GM18502 (cell line): ENCODE results near the gene DNAJC3.
"Not testable (repeated sequence)": the region's sequence is repeated elsewhere in the genome, so short reads cannot be mapped to it uniquely, and the experiment has no call there.

Experiments used
- ATAC-seq: cut with Tn5 transposase; IDR thresholded peaks from one replicate; pipeline ENCODE4 v1.9.1; 2021; ENCODE audit warnings: mild to moderate bottlenecking; ENCODE audit not compliant: unreplicated experiment, poor library complexity

DNAJC3 gene

DNA sequence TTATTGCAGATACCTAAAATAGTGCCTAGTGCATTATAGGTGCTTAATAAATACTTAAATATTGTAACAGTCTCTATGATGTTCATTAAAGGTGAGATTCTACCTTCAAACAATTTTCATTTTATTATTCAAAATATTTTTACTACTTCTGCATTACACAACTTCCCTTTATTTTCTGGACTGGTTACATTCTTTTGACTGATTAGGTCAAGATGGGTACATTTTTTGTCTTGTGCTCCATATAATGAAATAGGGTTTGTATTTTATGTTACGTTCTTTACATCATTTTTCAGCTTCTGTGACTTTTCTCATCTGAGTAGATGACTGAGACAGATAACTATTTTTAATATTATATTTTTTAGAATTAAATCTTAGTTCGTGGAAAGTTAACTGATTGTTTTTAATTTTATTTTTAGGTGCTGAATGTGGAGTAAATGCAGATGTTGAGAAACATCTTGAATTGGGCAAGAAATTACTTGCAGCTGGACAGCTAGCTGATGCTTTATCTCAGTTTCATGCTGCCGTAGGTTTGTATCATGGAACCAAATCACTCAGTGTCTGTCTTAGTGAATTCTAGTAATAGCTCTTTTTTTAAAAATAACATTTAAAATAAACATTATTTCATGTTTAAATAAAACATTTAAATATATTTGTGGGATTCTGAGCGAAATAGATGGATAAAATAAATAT lies 32.0 kb downstream of the DNAJC3 start:
- ATAC-seq: no peak

DNA sequence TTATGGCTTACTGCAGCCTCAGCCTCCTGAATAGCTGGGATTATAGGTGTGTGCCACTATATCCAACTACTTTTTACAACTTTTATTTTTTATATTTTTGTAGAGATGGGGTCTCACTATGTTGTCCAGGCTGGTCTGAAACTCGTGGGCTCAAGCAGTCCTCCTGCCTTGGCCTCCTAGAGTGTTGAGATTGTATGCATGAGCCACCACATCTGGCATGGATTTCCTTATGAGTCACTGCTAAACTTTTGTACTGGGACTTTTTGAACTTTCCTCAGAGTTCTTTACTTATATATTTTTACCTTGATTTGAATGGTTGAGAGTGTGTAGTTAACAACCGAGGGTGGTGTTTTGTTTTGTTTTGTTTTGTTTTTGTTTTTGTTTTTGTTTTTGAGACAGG lies 33.4 kb downstream of the DNAJC3 start:
- no peak for ATAC-seq

DNA sequence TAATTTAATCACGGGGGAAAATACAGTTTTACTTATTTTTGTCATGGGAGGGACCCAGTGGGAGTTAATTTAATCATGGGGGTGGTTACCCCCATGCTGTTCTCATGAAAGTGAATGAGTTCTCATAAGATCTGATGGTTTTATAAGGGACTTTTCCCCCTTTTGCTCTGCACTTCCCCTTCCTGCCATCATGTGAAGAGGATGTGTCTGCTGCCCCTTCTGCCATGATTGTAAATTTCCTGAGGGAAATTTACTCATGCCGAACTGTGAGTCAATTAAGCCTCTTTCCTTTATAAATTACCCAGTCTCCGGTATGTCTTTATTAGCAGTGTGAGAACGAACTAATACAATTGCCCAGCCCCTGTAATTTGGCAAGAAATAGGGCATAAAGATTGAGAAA lies 35.9 kb downstream of the DNAJC3 start:
- not testable (repeated sequence) for ATAC-seq

DNA sequence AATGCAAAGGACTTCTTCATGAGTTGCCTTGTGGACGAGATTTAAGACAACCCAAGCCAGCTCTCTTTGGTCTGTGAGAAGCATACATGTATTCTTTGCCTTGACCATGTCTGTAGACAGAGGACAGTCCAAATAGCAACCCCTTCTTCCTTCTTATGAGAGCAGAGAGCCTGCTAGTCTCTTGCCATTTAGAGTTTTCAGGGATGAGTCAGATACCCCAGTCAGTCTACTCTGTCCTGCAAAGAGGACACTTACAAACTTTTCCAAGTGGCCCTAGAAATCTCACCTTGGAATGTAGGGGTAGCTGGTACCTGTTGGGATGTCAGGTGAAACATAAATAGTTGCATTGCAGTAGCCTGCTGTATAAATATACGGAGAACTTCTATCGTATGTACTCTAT lies 36.7 kb downstream of the DNAJC3 start:
- ATAC-seq: no peak

DNA sequence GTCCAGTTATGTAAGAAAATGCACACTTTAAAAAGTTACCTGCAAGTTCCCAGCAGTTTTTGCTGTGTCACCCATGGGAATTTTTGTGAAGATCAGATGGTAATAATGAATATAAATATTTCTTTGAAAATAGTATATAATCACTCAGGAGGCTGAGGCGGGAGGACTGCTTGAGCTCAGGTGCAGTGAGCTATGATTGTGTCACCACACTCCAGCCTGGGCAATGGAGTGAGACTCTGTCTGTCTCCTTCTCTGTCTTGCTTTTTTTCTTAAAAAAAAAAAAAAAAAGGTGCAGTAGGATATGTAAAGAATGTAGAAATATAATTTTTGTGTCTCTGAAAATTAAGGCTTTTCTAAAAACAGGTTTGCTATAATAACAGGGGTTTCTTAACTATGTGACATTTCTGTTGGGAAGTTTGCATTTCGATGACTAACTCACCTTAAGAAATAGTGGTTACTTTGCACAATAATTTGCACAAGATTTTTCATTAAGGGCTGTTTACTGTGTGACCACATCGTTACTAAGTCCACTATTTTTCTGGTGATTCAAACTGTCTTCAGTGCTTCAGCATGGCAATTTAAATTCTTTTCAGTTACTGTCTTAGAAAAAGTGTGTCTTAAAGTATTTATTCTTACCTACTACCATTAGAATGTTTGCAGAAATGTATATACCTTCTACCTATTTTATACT lies 37.3 kb downstream of the DNAJC3 start:
- ATAC-seq: no peak

DNA sequence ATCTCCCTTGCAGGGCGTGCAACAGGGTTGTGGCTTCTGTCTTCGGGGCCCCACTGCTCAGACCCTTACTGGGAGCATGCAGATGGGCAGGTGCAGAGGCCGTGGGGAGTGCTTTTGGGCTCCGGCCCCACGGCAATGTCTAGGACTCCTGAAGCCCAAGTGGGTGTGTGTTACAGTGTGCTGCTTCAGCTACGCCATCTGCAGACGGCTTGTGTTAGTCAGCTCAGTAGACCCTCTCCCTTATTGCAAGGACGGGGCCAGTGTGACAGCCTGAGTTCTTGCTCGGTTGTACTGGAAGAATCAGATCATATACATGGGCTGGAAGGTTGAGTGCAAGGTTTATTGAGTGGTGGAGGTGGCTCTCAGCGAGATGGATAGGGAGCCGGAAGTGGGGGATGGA lies 39.3 kb downstream of the DNAJC3 start:
- ATAC-seq: no peak

DNA sequence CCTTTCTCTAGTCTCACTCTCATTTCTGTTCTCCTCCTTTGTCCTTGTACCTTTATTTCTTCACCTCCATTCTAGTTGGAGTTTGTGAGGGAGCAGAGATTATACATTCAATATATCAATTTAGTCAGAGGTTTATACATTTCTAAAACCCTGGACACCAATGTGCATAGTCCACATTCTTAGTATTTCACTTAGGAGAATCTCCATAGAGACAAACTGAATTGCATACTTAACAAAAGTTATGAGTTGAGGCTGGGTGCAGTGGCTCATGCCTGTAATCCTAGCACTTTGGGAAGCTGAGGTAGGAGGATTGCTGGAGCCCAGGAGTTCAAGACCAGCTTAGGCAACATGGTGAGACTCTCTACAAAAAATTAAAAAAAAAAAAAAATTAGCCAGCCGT lies 45.3 kb downstream of the DNAJC3 start:
- no peak for ATAC-seq

DNA sequence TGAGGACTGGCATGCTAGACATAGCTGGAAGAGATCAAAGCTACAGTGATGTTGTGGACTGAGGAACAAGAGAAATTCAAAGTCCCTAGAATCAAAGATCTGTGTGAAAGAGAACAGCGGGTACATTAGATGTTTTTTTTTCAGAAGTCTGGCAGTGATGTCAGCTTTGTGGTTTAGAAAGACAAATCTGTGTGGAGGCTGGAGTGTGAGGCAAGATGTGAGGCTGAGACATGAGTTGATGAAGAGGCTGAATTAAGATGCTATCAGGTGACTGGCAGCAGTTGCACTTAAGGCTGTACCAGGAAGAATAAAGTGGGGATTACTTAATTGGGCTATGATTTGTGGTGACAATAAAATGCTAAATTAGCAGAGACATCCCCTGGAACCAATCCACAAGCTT lies 46.5 kb downstream of the DNAJC3 start:
- no peak for ATAC-seq

DNA sequence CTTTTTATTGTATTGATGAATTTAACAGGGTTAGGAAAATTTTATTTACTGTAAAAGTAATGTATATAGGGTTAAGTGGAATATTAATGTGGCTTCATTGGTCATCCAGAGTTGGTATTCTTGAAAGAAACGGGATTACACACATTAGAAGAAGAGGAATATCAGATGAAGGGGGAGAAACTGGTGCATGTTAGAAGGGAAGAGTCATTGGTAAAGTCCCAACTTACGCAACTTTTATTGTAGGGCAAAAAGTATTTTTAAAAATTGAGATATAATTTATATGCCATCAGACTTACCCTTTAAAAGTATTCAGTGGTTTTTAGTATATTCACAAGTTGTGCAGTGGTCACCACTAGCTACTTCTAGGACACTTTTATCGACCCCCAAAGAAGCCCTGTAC lies 47.3 kb downstream of the DNAJC3 start:
- no peak for ATAC-seq

DNA sequence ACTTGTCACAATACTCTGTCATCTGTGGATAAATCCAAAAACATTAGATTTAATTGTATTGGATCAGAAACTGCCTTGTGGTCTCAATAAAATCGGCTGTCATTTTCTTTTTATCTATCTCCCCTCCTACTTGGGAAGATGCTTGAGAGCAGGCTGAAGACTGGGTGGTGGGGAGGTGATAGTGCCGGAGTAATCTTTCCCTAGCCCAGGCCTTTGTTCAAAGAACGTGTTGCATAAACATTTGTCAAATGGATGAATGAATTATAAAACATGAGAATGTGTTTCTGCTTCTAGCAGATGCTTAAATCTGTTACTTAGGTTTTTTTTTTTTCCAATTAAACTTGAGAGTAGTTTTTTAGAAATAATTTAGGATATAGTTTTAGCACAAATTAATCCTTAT lies 49.9 kb downstream of the DNAJC3 start:
- ATAC-seq: no peak

DNA sequence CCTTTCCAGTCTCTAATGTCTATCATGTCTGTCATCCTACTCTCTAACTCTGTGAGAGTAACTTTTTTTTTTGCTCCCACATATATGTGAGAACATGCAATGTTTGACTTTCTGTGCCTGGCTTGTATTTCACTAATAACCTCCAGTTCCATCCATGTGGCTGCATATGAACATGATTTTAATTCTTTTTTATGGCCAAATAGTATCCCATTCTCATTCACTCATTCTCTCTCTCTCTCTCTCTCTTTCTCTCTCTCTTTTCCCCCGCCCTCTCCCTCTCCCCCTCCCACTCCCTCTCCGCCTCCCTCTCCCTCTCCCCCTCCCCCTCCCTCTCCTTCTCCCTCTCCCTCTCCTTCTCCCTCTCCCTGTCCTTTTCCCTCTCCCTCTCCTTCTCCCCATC lies 52.0 kb downstream of the DNAJC3 start:
- no peak for ATAC-seq

DNA sequence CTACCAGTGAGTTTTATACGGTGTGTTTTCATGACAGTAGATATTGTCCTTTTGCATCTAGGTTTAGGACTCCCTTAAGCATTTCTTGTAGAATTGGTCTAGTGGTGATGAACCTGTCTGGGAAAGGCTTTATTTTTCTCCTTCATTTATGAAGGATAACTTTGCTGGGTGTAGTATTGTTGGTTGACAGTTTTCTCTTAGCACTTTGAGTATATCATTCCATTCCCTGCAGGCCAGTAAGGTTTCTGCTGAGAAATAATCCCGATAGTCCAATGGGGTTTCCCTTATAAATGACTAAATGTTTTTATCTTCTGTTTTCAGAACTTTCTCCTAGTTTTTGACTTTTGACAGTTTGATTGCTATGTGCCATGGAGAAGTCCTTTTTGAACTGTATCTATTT lies 57.2 kb downstream of the DNAJC3 start:
- no peak for ATAC-seq

DNA sequence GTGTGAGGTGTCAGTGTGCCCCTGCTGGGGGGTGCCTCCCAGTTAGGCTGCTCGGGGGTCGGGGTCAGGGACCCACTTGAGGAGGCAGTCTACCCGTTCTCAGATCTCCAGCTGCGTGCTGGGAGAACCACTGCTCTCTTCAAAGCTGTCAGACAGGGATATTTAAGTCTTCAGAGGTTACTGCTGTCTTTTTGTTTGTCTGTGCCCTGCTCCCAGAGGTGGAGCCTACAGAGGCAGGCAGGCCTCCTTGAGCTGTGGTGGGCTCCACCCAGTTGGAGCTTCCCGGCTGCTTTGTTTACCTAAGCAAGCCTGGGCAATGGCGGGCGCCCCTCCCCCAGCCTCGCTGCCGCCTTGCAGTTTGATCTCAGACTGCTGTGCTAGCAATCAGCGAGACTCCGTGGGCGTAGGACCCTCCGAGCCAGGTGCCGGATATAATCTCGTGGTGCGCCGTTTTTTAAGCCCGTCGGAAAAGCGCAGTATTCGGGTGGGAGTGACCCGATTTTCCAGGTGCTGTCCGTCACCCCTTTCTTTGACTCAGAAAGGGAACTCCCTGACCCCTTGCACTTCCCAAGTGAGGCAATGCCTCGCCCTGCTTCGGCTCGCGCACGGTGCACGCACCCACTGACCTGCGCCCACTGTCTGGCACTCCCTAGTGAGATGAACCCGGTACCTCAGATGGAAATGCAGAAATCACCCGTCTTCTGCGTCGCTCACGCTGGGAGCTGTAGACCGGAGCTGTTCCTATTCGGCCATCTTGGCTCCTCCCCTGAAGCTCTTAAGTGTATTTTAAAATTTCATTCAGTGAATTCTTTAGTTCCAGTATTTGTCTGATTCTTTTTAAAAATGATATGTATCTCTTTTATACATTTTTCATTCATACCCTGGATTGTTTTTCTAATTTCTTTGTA lies 63.4 kb downstream of the DNAJC3 start:
- not testable (repeated sequence) for ATAC-seq

DNA sequence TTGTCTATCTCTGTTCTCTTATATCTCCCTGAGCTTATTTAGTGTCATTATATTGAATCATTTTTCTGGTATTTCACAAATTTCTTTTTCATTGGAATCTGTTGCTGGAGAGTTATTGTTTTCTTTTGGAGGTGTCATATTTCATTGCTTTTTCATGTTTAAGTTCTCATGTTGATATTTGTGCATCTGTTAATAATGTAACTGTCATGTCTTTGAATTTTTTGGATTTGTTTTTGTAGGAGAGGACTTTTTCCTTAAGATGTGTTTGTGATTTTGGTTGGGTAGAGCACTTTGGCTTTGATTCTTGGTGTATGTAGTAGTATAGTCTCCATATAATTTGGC lies 64.0 kb downstream of the DNAJC3 start:
- no peak for ATAC-seq

DNA sequence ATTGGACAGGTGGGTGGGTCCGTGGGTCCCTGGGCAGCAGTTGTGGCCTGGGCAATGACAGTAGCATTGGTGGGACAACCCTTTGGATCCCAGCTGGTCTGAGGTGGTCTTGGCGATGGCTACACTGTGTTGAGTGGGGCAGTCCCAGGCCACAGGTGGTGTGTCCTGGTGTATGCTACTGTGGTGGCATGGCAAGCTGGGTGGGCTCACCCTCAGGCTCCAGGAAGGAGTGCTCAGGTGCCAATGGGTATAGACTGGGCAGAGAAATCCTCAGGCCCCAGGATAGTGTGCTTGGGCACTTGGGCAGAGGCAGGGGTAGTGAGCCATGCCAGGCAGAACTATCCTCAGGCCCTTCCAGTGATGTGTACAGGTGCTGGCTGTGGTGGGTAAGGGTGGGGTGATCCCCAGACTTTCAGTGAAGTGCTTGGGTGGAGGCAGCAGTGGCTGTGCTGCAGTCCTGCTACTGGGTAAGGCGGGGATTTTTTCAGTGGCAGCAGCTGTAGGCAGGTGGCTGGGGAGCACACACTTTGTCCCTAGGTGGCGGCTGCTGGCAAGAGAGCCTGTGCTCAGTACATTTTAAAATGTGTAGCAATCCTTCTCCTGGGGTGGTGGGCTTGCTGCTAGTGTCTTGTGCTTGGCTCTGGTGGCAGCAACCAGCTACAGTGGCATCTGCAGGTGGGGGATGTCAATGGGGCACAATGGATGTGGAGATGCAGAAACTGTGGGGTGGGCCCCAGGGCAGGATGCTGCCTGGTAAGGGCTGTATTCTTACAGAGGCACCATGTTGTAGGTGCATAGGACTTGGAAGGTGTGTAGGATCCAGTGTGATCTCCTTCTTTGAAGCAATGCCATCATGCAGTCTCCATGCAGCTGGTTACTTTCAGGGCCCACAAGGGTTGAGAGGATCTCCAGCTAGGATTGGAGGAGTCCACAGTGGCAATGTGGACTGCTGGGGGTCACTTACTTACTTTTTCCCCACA lies 64.9 kb downstream of the DNAJC3 start:
- peak; percentile 66 for ATAC-seq

DNA sequence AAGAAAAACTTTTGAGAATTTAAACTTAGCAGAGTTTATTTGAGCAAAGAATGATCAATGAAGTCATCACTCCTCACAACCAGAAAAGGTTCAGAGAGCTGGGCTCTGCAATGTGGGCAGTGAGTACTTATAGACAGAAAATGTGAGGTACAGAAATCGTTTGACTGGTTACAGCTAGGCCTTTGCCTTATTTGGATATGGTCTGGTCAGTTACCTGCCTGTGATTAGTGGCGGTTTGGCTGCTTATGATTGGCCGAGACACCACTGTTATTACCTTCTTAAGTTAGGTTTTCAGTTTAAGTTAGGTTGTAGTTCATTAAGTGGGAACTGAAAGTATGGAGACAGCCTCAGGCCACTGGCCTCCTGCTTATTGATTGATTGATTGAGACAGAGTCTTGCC lies 66.3 kb downstream of the DNAJC3 start:
- no peak for ATAC-seq

DNA sequence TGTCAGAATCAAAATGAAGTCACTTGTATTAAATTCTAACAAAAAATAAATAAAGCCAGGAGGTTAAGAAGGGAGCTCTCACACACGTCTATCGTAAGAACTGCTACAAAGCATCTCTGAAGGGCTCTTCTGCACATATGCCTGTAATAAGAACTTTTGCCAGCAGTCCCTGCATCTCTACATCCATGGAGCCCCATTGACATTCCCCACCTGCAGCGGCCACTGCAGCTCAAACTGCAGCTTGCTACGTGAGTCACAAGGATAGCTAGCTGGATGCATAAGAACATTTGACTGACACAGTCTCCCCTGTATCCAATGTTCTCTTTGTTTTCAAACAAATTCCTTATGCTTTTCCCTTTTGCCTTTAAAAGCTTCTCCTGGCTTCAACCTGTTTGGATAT lies 68.3 kb downstream of the DNAJC3 start:
- no peak for ATAC-seq

DNA sequence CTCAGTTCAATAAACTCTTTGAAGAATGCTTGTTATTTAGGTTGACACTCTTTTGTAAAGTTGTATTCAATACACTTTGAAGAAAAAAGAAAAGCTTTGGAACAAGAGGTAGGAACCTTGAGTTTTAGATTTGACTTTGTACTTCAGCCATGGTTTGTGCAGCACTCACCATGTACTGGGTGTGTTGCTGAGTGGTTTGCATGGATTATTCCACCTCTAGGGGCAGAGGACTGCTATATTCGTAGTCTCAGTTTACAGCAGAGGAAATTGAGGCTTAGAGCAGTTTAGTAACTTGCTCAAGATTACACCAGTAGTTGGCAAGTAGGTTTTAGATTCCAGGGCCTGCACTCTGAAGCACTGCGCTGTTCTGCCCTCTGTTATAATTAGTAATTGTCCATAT lies 68.8 kb downstream of the DNAJC3 start:
- ATAC-seq: no peak

DNA sequence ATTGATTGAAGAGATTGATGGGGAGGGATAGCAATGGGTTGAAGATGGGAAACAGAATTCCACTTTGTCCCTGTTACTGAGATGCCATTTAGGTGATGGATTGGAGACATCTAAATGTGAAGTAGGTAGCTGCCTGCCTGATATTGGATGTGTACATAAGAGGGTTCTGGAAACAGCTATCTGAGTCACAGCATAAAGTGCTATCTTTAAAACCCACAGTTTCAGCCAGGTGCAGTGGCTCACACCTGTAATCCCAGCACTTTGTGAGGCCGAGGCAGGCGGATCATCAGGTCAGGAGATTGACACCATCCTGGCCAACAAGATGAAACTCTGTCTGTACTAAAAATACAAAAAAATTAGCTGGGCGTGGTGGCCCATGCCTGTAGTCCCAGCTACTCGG lies 72.6 kb downstream of the DNAJC3 start:
- no peak for ATAC-seq

DNA sequence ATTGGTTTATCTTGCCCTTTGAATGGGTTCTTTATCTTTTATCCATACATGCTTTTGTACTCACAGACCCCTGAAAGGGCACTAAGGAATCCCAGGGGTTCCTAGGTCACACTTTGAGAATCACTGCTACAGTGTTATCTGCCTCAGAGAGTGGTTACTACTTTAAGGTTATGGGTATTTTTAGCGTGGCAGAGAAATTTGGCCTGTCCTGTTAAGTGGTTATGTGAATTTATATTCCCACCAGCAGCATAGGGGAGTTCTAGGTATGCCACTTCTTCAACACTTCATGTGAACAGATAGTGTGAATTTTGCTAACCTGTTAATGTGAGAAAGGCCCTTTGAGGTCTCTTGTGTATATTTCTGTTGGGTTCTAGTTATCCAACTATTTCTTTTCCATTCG lies 75.7 kb downstream of the DNAJC3 start:
- no peak for ATAC-seq
